ENCODE measurements around the gene IFNLR1. TPM values are rescaled to one million over a fixed set of nuclear protein-coding genes. Genes with fewer than 3 reads are reported as not detected.

IFNLR1 gene
- total RNA-seq, 3 donors from 2014 or later: 3.4 to 5.1 (median 4.6) TPM

- ATAC-seq (no peak), DNase-seq (no peak)
- H3K36me3 Mint-ChIP-seq (ENCODE audit: insufficient read depth): no peaks in the 10 kb centered on the region
- no peak overlapping the region for H3K4me3 Mint-ChIP-seq
- no peaks in the 10 kb centered on the region for H3K4me1 Mint-ChIP-seq (ENCODE audit: low read depth)
- H3K27me3 Mint-ChIP-seq (ENCODE audit: low read depth): peaks cover 5% of the 10 kb centered on the region
- no peaks in the 10 kb centered on the region for H3K9me3 Mint-ChIP-seq
These were observed 47.9 kb downstream of the IFNLR1 start for GRCh38 chr1:24139222-24139489.

- Mint-ChIP-seq H3K36me3 (ENCODE audit: insufficient read depth) (no peaks in the 10 kb centered on the region), H3K4me1 (ENCODE audit: low read depth) (no peaks in the 10 kb centered on the region), H3K9me3 (no peaks in the 10 kb centered on the region), H3K4me3 (no peak overlapping the region), H3K27me3 (ENCODE audit: low read depth) (peaks cover 5% of the 10 kb centered on the region)
- ATAC-seq (no peak), DNase-seq (no peak)
These were observed 48.4 kb downstream of the IFNLR1 start for GRCh38 chr1:24138476-24139221.

GRCh38 chr1:24136956-24137539 is 50.0 kb downstream of the IFNLR1 start:
- H3K9me3 Mint-ChIP-seq: no peaks in the 10 kb centered on the region
- ATAC-seq (no peak), DNase-seq (no peak)
- no peaks in the 10 kb centered on the region for H3K4me1 Mint-ChIP-seq (ENCODE audit: low read depth)
- H3K27me3 Mint-ChIP-seq (ENCODE audit: low read depth): peaks cover 5% of the 10 kb centered on the region
- no peak overlapping the region for H3K4me3 Mint-ChIP-seq
- no peaks in the 10 kb centered on the region for H3K36me3 Mint-ChIP-seq (ENCODE audit: insufficient read depth)

- no peak overlapping the region for H3K4me3 Mint-ChIP-seq
- DNase-seq (no peak), ATAC-seq (no peak)
- H3K36me3 Mint-ChIP-seq (ENCODE audit: insufficient read depth): no peaks in the 10 kb centered on the region
- peaks cover 13% of the 10 kb centered on the region for H3K9me3 Mint-ChIP-seq
- H3K27me3 Mint-ChIP-seq (ENCODE audit: low read depth): peaks cover 2% of the 10 kb centered on the region
- no peaks in the 10 kb centered on the region for H3K4me1 Mint-ChIP-seq (ENCODE audit: low read depth)
These were observed 52.7 kb downstream of the IFNLR1 start for GRCh38 chr1:24134376-24134775.

- H3K27me3 Mint-ChIP-seq (ENCODE audit: low read depth): peaks cover 2% of the 10 kb centered on the region
- H3K9me3 Mint-ChIP-seq: peaks cover 13% of the 10 kb centered on the region
- DNase-seq: no peak
- no peaks in the 10 kb centered on the region for H3K4me1 Mint-ChIP-seq (ENCODE audit: low read depth)
- no peak for ATAC-seq
- H3K4me3 Mint-ChIP-seq: no peak overlapping the region
- H3K36me3 Mint-ChIP-seq (ENCODE audit: insufficient read depth): no peaks in the 10 kb centered on the region
These were observed 53.3 kb downstream of the IFNLR1 start for GRCh38 chr1:24133819-24134218.

GRCh38 chr1:24130385-24130784 is 56.7 kb downstream of the IFNLR1 start:
- H3K4me3 Mint-ChIP-seq: no peak overlapping the region
- H3K27me3 Mint-ChIP-seq (ENCODE audit: low read depth): peaks cover 1% of the 10 kb centered on the region
- no peaks in the 10 kb centered on the region for H3K4me1 Mint-ChIP-seq (ENCODE audit: low read depth)
- DNase-seq: no peak
- H3K9me3 Mint-ChIP-seq: peaks cover 13% of the 10 kb centered on the region
- ATAC-seq: no peak
- no peaks in the 10 kb centered on the region for H3K36me3 Mint-ChIP-seq (ENCODE audit: insufficient read depth)

GRCh38 chr1:24127801-24128363 is 59.2 kb downstream of the IFNLR1 start:
- H3K27me3 Mint-ChIP-seq (ENCODE audit: low read depth): peaks cover 4% of the 10 kb centered on the region
- H3K9me3 Mint-ChIP-seq: peaks cover 13% of the 10 kb centered on the region
- H3K4me1 Mint-ChIP-seq (ENCODE audit: low read depth): no peaks in the 10 kb centered on the region
- no peaks in the 10 kb centered on the region for H3K36me3 Mint-ChIP-seq (ENCODE audit: insufficient read depth)
- ATAC-seq (no peak), DNase-seq (no peak)
- no peak overlapping the region for H3K4me3 Mint-ChIP-seq

- Mint-ChIP-seq H3K9me3 (peaks cover 13% of the 10 kb centered on the region), H3K36me3 (ENCODE audit: insufficient read depth) (no peaks in the 10 kb centered on the region), H3K4me1 (ENCODE audit: low read depth) (no peaks in the 10 kb centered on the region), H3K4me3 (no peak overlapping the region), H3K27me3 (ENCODE audit: low read depth) (peaks cover 4% of the 10 kb centered on the region)
- ATAC-seq (no peak), DNase-seq (no peak)
These were observed 59.8 kb downstream of the IFNLR1 start for GRCh38 chr1:24127134-24127800.

GRCh38 chr1:24126672-24127023 is 60.4 kb downstream of the IFNLR1 start:
- Mint-ChIP-seq H3K36me3 (ENCODE audit: insufficient read depth) (no peaks in the 10 kb centered on the region), H3K27me3 (ENCODE audit: low read depth) (peaks cover 6% of the 10 kb centered on the region), H3K4me3 (no peak overlapping the region), H3K4me1 (ENCODE audit: low read depth) (no peaks in the 10 kb centered on the region), H3K9me3 (peaks cover 13% of the 10 kb centered on the region)
- DNase-seq (no peak), ATAC-seq (no peak)

- H3K9me3 Mint-ChIP-seq: peaks cover 10% of the 10 kb centered on the region
- ATAC-seq (no peak), DNase-seq (no peak)
- no peaks in the 10 kb centered on the region for H3K4me1 Mint-ChIP-seq (ENCODE audit: low read depth)
- H3K4me3 Mint-ChIP-seq: no peak overlapping the region
- no peaks in the 10 kb centered on the region for H3K36me3 Mint-ChIP-seq (ENCODE audit: insufficient read depth)
- peaks cover 6% of the 10 kb centered on the region for H3K27me3 Mint-ChIP-seq (ENCODE audit: low read depth)
These were observed 60.9 kb downstream of the IFNLR1 start for GRCh38 chr1:24126018-24126671.

- DNase-seq: no peak
- Mint-ChIP-seq H3K36me3 (ENCODE audit: insufficient read depth) (no peaks in the 10 kb centered on the region), H3K27me3 (ENCODE audit: low read depth) (peaks cover 9% of the 10 kb centered on the region), H3K4me3 (no peak overlapping the region), H3K9me3 (peaks cover 8% of the 10 kb centered on the region), H3K4me1 (ENCODE audit: low read depth) (no peaks in the 10 kb centered on the region)
- no peak for ATAC-seq
These were observed 61.6 kb downstream of the IFNLR1 start for GRCh38 chr1:24125456-24125855.

GRCh38 chr1:24124980-24125379 is 62.1 kb downstream of the IFNLR1 start:
- Mint-ChIP-seq H3K4me3 (no peak overlapping the region), H3K9me3 (peaks cover 4% of the 10 kb centered on the region), H3K27me3 (ENCODE audit: low read depth) (peaks cover 9% of the 10 kb centered on the region), H3K4me1 (ENCODE audit: low read depth) (no peaks in the 10 kb centered on the region), H3K36me3 (ENCODE audit: insufficient read depth) (no peaks in the 10 kb centered on the region)
- ATAC-seq: no peak
- no peak for DNase-seq

GRCh38 chr1:24123611-24124010 is 63.5 kb downstream of the IFNLR1 start:
- H3K4me1 Mint-ChIP-seq (ENCODE audit: low read depth): no peaks in the 10 kb centered on the region
- no peaks in the 10 kb centered on the region for H3K36me3 Mint-ChIP-seq (ENCODE audit: insufficient read depth)
- peaks cover 9% of the 10 kb centered on the region for H3K27me3 Mint-ChIP-seq (ENCODE audit: low read depth)
- H3K4me3 Mint-ChIP-seq: no peak overlapping the region
- ATAC-seq (no peak), DNase-seq (no peak)
- H3K9me3 Mint-ChIP-seq: no peaks in the 10 kb centered on the region

- Mint-ChIP-seq H3K36me3 (ENCODE audit: insufficient read depth) (no peaks in the 10 kb centered on the region), H3K4me1 (ENCODE audit: low read depth) (no peaks in the 10 kb centered on the region), H3K27me3 (ENCODE audit: low read depth) (peaks cover 12% of the 10 kb centered on the region), H3K4me3 (no peak overlapping the region), H3K9me3 (no peaks in the 10 kb centered on the region)
- no peak for DNase-seq
- no peak for ATAC-seq
These were observed 64.3 kb downstream of the IFNLR1 start for GRCh38 chr1:24122776-24123175.

Data from activated T-cell treated with anti-CD3 and anti-CD28 coated beads, Interleukin-2, amount 50 U/mL, for 4 hours (primary cell).